A204.1 (cell line): ENCODE data around the gene DRAM2.
"Not testable (repeated sequence)": the region's sequence is repeated elsewhere in the genome, so short reads cannot be mapped to it uniquely, and the experiment has no call there.

Experiments used
- FAIRE-seq: peaks from 2 replicates; lab custom pipeline; 2012; peaks lifted over from hg19 to GRCh38; lab: Jason Lieb, UNC

DRAM2 gene

GRCh38 chr1:111079329-111079728, 60.6 kb downstream of the DRAM2 start:
- FAIRE-seq: not testable (repeated sequence)

- not testable (repeated sequence) for FAIRE-seq
Measured at GRCh38 chr1:111077312-111077711, 62.6 kb downstream of the DRAM2 start.
